ENCODE results near the gene P2RY14.
"Not testable (repeated sequence)": the region's sequence is repeated elsewhere in the genome, so short reads cannot be mapped to it uniquely, and the experiment has no call there.

DNA sequence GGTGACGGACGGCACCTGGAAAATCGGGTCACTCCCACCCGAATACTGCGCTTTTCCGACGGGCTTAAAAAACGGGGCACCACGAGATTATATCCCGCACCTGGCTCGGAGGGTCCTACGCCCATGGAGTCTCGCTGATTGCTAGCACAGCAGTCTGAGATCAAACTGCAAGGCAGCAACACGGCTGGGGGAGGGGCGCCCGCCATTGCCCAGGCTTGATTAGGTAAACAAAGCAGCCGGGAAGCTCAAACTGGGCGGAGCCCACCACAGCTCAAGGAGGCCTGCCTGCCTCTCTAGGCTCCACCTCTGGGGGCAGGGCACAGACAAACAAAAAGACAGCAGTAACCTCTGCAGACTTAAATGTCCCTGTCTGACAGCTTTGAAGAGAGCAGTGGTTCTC is 36.3 kb downstream of the P2RY14 start:
- not testable (repeated sequence) for TF ChIP-seq POLR2A, CTCF (IDR thresholded peaks at IDR 0.05)
